GM23248 (cell line): ENCODE results near the gene MARCHF5. TPM values are rescaled to one million over a fixed set of nuclear protein-coding genes. Genes with fewer than 3 reads are reported as not detected.

Experiments
- DNase-seq: peaks from one replicate; pipeline ENCODE4 v3.0.0-alpha.2; 2015
- H2AFZ ChIP-seq: fragments of 200-600 bp; sonication (generic); 2 replicates; pipeline ENCODE4 v1.6.1; 2016; ENCODE audit warnings: antibody characterized with exemption
- H3F3A ChIP-seq: fragments of 200-600 bp; sonication (generic); 2 replicates; pipeline ENCODE4 v1.6.1; 2016; ENCODE audit warnings: mild to moderate bottlenecking, antibody characterized with exemption, mixed run types; ENCODE audit not compliant: insufficient read depth
- H3K27ac ChIP-seq: fragments of 200-600 bp; sonication (generic); 2 replicates; pipeline ENCODE4 v1.5.1; 2016; ENCODE audit warnings: mild to moderate bottlenecking
- H3K27me3 ChIP-seq: fragments of 200-600 bp; sonication (generic); replicated peaks from 2 replicates; pipeline ENCODE4 v1.6.1; 2016; ENCODE audit warnings: mild to moderate bottlenecking; ENCODE audit not compliant: insufficient read depth
- H3K36me3 ChIP-seq: fragments of 200-600 bp; sonication (generic); 2 replicates; pipeline ENCODE4 v1.6.1; 2016; ENCODE audit warnings: low read depth, mild to moderate bottlenecking
- H3K4me1 ChIP-seq: fragments of 200-600 bp; sonication (generic); 2 replicates; pipeline ENCODE4 v1.6.1; 2016; ENCODE audit warnings: mild to moderate bottlenecking; ENCODE audit not compliant: insufficient read depth
- H3K4me2 ChIP-seq: fragments of 200-600 bp; sonication (generic); one replicate; pipeline ENCODE4 v1.6.1; 2016; ENCODE audit warnings: mild to moderate bottlenecking; ENCODE audit not compliant: unreplicated experiment
- H3K4me3 ChIP-seq: fragments of 200-600 bp; sonication (generic); 2 replicates; pipeline ENCODE4 v1.5.1; 2016; ENCODE audit warnings: mild to moderate bottlenecking
- H3K79me2 ChIP-seq: fragments of 200-600 bp; sonication (generic); 2 replicates; pipeline ENCODE4 v1.6.1; 2016; ENCODE audit warnings: mild to moderate bottlenecking; ENCODE audit not compliant: insufficient read depth
- H3K9ac ChIP-seq: fragments of 200-600 bp; sonication (generic); 2 replicates; pipeline ENCODE4 v1.6.1; 2016; ENCODE audit warnings: mild to moderate bottlenecking
- H3K9me2 ChIP-seq: fragments of 200-600 bp; sonication (generic); 2 replicates; pipeline ENCODE4 v1.6.1; 2016; ENCODE audit warnings: mixed run types, mild to moderate bottlenecking, moderate library complexity; ENCODE audit not compliant: insufficient read depth
- H3K9me3 ChIP-seq: fragments of 200-600 bp; sonication (generic); one replicate; pipeline ENCODE4 v1.6.1; 2017; ENCODE audit warnings: low read depth
- H4K20me1 ChIP-seq: fragments of 200-600 bp; sonication (generic); 2 replicates; pipeline ENCODE4 v1.6.0; 2016; ENCODE audit not compliant: insufficient read depth
- EZH2 ChIP-seq: fragments of 200-600 bp; sonication (generic); IDR thresholded peaks from 2 replicates; pipeline ENCODE4 v1.6.1; 2018; ENCODE audit warnings: antibody characterized with exemption, mild to moderate bottlenecking; ENCODE audit not compliant: insufficient read depth, poor library complexity, severe bottlenecking
- EZH2phosphoT487 ChIP-seq: fragments of 200-600 bp; sonication (generic); IDR thresholded peaks from 2 replicates; pipeline ENCODE4 v1.6.1; 2018; ENCODE audit warnings: antibody characterized with exemption, moderate library complexity, mild to moderate bottlenecking, low read depth; ENCODE audit not compliant: insufficient read depth
- WGBS, 2 experiments: methylation state at CpG; one replicate each; pipeline ENCODE4 v1.1.6; 2015 to 2017; ENCODE audit warnings: low lambda C conversion rate in 2 of 2, low coverage in 1 of 2; ENCODE audit errors: missing lambda C conversion rate in 2 of 2; 5-methylcytosine and 5-hydroxymethylcytosine counted together
- in situ Hi-C: fragments of 300-500 bp; cut with MboI; formaldehyde crosslinking; loops from 2 replicates; pipeline ENCODE4 v1.15.0; 2020
- polyA plus RNA-seq: library from polyadenylated mRNA; unstranded; fragments of >200 nt; fragmentation: Nextera tagmentation; extraction: Ambion mirVana; gene quantifications from 2 replicates; pipeline ENCODE4 v1.2.1, GENCODE V29; 2016
- total RNA-seq: library from RNA; depleted of rRNA; stranded (reverse); fragments of >200 nt; shearing (Covaris generic); gene quantifications from 2 replicates; pipeline ENCODE4 v1.2.3, GENCODE V29; 2014

The MARCHF5 gene
- total and polyA plus RNA-seq, 2 experiments from 2014 or later, result 14.2 to 41.4 TPM

DNA sequence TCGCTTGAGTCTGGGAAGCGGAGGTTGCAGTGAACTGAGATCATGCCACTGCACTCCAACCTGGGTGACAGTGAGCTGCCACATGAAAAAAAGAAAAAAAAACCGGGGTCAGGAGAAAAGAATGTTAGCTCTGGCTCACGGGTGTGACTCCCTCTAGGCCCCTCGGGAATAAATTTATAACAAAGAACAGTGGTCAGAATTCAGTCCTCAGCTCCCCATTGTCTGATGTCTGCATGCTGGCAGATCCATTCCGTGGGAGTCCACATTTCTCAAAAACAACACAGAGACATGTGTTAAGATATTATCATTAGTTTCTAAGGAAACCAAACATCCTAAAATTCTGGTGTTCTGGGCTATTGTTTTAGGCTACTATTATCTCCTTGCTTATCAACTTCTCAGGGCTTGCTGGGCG lies 90.6 kb downstream of the MARCHF5 start:
- Histone ChIP-seq H3K27ac (no peak overlapping the region), H3K79me2 (no peaks in the 10 kb centered on the region), H4K20me1 (no peaks in the 10 kb centered on the region), H3K9ac (no peak overlapping the region), H3K4me2 (no peak overlapping the region), H3K4me1 (no peaks in the 10 kb centered on the region), H3K9me3 (no peaks in the 10 kb centered on the region), H3K27me3 (peaks cover 33% of the 10 kb centered on the region), H3K4me3 (no peak overlapping the region), H3F3A (no peaks in the 10 kb centered on the region), H3K36me3 (no peaks in the 10 kb centered on the region), H2AFZ (no peak overlapping the region), H3K9me2 (no peaks in the 10 kb centered on the region)
- TF ChIP-seq EZH2 (no peak), EZH2phosphoT487 (no peak)
- 46 to 48% methylated on average over 7 of the region's 7 CpGs for WGBS, 2 experiments
- DNase-seq, result peak; percentile 21
- in situ Hi-C loops, result no loop called here

DNA sequence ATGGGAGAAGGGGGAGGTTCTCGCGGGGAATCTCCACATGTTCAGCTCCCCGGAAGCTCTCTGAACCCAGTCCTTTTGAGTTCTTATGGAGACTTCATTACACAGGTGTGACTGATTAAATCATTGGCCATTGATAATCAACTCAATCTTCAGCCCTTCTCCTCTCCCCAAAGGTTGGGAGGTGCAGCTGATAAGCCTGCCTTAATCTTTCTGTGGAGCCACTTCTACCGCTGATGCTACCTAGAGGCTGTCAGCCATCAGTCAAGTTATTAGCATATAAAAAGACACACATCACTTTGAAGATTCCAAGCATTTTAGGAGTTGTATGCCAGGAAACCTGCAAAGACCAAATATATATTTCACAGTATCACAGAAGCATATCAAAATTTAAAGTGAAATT lies 91.7 kb downstream of the MARCHF5 start:
- DNase-seq, result no peak
- Histone ChIP-seq H2AFZ (no peak overlapping the region), H3K27me3 (peaks cover 33% of the 10 kb centered on the region), H3K9ac (no peak overlapping the region), H3F3A (no peaks in the 10 kb centered on the region), H3K4me3 (no peak overlapping the region), H3K4me1 (no peaks in the 10 kb centered on the region), H3K79me2 (no peaks in the 10 kb centered on the region), H3K36me3 (no peaks in the 10 kb centered on the region), H3K9me3 (no peaks in the 10 kb centered on the region), H3K27ac (no peak overlapping the region), H3K4me2 (no peak overlapping the region), H4K20me1 (no peaks in the 10 kb centered on the region), H3K9me2 (no peaks in the 10 kb centered on the region)
- WGBS, 2 experiments, result 54 to 60% methylated on average over 4 of the region's 4 CpGs
- in situ Hi-C loops, result no loop called here
- TF ChIP-seq EZH2 (no peak), EZH2phosphoT487 (no peak)

DNA sequence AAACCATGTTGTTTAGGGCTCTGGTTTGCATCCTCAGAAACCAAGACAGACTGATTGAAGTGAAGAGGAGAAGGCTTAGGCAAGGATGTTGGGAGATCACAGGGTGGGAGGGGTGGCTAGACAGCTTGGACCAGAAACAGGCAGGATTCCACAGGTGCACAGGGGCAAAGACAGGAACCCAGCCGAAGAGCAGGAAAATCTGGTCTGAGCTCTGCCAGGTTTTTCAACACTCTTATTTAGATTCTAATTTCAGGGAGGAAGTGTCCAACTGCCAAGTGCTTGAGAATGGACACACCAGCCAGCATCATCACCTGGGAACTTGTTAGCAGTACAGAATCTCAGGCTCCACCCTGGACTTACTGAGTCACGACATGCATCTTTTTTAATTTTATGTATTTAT lies 93.8 kb downstream of the MARCHF5 start:
- Histone ChIP-seq H3K9me3 (no peaks in the 10 kb centered on the region), H3K9me2 (no peaks in the 10 kb centered on the region), H3K4me2 (no peak overlapping the region), H3K4me1 (no peaks in the 10 kb centered on the region), H4K20me1 (no peaks in the 10 kb centered on the region), H3K27ac (no peak overlapping the region), H3F3A (no peaks in the 10 kb centered on the region), H3K4me3 (no peak overlapping the region), H3K27me3 (peaks cover 27% of the 10 kb centered on the region), H3K36me3 (no peaks in the 10 kb centered on the region), H3K79me2 (no peaks in the 10 kb centered on the region), H2AFZ (no peak overlapping the region), H3K9ac (no peak overlapping the region)
- in situ Hi-C loops, result no loop called here
- DNase-seq, result no peak
- TF ChIP-seq EZH2, result no peak
- TF ChIP-seq EZH2phosphoT487, result no peak
- 38 to 52% methylated on average over 2 of the region's 2 CpGs for WGBS, 2 experiments

DNA sequence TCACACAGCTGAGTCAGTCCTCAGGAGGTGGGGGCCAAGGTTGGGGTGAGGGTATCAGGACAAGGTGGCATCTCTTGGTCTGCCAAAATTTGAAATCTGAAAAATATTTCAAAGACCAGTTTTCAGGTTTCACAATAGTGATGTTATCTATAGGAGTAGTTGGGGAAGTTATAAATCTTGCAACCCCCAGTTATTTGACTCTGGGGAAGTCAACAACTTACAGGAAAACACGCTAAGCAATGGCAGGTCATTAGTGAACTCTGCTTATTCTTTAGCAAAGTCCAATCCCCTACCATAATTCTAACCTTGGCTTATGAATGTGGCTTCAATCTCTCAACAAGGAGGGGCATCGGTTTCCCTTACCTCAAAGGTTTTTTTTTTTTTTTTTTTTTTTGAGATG lies 94.9 kb downstream of the MARCHF5 start:
- no peaks in the 10 kb centered on the region for H3K9me3 ChIP-seq
- H4K20me1 ChIP-seq, result no peaks in the 10 kb centered on the region
- DNase-seq, result no peak
- H3K9ac ChIP-seq, result no peak overlapping the region
- H3K36me3 ChIP-seq, result no peaks in the 10 kb centered on the region
- no peak overlapping the region for H3K4me3 ChIP-seq
- no peaks in the 10 kb centered on the region for H3K4me1 ChIP-seq
- in situ Hi-C loops, result no loop called here
- H3F3A ChIP-seq, result no peaks in the 10 kb centered on the region
- no peak overlapping the region for H2AFZ ChIP-seq
- no peak overlapping the region for H3K27ac ChIP-seq
- TF ChIP-seq EZH2, result no peak
- TF ChIP-seq EZH2phosphoT487, result no peak
- H3K27me3 ChIP-seq, result peaks cover 19% of the 10 kb centered on the region
- WGBS, 2 experiments, result 68 to 69% methylated on average over 2 of the region's 2 CpGs
- H3K9me2 ChIP-seq, result no peaks in the 10 kb centered on the region
- no peaks in the 10 kb centered on the region for H3K79me2 ChIP-seq
- H3K4me2 ChIP-seq, result no peak overlapping the region
